ENCODE measurements around the gene ZDHHC1.

DNA sequence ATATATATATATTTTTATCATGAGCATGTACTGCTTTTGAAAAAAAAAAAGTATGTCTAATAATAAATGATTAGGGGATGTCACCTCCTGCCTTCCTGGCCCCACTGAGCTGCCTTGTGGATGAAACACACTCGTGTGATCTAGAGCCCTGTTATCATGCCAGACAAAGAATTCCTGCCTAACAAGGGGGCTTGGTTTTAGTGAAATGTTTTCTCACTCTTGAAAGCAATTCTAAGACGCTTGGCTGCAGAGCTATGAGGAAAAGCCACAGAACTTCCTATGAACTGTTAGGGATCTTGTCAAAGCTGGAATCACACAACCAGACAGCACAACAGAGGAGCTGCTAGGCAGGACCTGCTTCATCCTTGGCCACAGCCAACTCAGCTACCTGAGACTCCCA is 4.0 kb downstream of the ZDHHC1 start:
- TF ChIP-seq, protein P1, sequence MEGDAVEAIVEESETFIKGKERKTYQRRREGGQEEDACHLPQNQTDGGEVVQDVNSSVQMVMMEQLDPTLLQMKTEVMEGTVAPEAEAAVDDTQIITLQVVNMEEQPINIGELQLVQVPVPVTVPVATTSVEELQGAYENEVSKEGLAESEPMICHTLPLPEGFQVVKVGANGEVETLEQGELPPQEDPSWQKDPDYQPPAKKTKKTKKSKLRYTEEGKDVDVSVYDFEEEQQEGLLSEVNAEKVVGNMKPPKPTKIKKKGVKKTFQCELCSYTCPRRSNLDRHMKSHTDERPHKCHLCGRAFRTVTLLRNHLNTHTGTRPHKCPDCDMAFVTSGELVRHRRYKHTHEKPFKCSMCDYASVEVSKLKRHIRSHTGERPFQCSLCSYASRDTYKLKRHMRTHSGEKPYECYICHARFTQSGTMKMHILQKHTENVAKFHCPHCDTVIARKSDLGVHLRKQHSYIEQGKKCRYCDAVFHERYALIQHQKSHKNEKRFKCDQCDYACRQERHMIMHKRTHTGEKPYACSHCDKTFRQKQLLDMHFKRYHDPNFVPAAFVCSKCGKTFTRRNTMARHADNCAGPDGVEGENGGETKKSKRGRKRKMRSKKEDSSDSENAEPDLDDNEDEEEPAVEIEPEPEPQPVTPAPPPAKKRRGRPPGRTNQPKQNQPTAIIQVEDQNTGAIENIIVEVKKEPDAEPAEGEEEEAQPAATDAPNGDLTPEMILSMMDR (IDR thresholded peaks at IDR 0.05): no peak
- TF ChIP-seq POLR2A (IDR thresholded peaks at IDR 0.05) (no peak), EP300 (IDR thresholded peaks at IDR 0.05) (no peak), POLR2AphosphoS5 (IDR thresholded peaks at IDR 0.05) (no peak)

Measured in gastroesophageal sphincter (tissue), 3 donors.